Muscle layer of colon (tissue), 2 donors: ENCODE results near the gene CCDC12.

Experiments used
- H3K27ac ChIP-seq: one replicate; pipeline ENCODE4 v1.7.0; 2013; ENCODE audit warnings: low read depth, mild to moderate bottlenecking, low read length, moderate library complexity
- H3K27me3 ChIP-seq, 2 donors: one replicate each; pipeline ENCODE4 v1.7.0; 2013; ENCODE audit warnings: low read length in 2 of 2, mild to moderate bottlenecking in 2 of 2; ENCODE audit not compliant: insufficient read depth in 2 of 2, control insufficient read depth in 1 of 2
- H3K36me3 ChIP-seq: one replicate; pipeline ENCODE4 v1.7.0; 2013; ENCODE audit warnings: mild to moderate bottlenecking, low read length; ENCODE audit not compliant: insufficient read depth
- H3K4me1 ChIP-seq: one replicate; pipeline ENCODE4 v1.7.0; 2013; ENCODE audit warnings: mild to moderate bottlenecking, low read length; ENCODE audit not compliant: insufficient read depth
- H3K4me3 ChIP-seq, 2 donors: one replicate each; pipeline ENCODE4 v1.7.0; 2013; ENCODE audit warnings: low read length in 2 of 2, low read depth in 1 of 2, mild to moderate bottlenecking in 1 of 2, moderate library complexity in 1 of 2
- H3K9ac ChIP-seq: one replicate; pipeline ENCODE4 v1.7.0; 2013; ENCODE audit warnings: low read length
- H3K9me3 ChIP-seq: one replicate; pipeline ENCODE4 v1.7.0; 2013; ENCODE audit warnings: mild to moderate bottlenecking, low read length
- donor health status: abdominal sarcoma.
- donor health status: Adenocarcinoma of cecum.

The CCDC12 gene

GRCh38 chr3:47006145-47006651 is 29.7 kb upstream of the CCDC12 start:
- Histone ChIP-seq H3K36me3 (peaks cover 22% of the 10 kb centered on the region), H3K9ac (no peak overlapping the region), H3K9me3 (no peaks in the 10 kb centered on the region), H3K4me1 (no peaks in the 10 kb centered on the region), H3K4me3 (no peak overlapping the region), H3K27ac (no peak overlapping the region), H3K27me3 (no peaks in the 10 kb centered on the region)

DNA sequence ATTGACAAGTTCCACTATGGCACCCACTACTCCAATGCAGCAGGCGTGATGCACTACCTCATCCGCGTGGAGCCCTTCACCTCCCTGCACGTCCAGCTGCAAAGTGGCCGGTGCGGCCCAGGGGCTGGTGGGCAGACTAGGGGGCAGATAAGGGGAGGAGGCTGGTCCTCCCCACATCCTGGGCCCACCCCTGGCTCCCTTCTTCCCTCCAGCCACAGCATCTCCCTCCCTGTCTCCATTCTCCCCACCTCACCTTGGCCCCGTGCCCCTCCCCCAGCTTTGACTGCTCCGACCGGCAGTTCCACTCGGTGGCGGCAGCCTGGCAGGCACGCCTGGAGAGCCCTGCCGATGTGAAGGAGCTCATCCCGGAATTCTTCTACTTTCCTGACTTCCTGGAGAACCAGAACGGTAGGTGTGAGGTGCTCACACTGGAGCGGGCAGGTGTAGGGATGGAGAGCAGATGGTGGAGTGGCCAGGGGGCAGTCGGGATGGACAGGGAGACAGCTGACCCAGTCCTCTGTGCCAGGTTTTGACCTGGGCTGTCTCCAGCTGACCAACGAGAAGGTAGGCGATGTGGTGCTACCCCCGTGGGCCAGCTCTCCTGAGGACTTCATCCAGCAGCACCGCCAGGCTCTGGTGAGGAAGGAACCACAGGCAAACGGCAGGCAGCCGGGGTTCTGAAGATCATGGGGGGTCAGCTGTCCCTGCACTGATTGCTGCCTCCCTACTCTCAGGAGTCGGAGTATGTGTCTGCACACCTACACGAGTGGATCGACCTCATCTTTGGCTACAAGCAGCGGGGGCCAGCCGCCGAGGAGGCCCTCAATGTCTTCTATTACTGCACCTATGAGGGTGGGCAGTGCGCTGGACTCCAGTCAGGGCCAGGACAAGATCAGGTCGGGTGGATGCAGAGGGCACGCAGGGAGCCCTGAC is 28.9 kb upstream of the CCDC12 start:
- no peaks in the 10 kb centered on the region for H3K9me3 ChIP-seq
- no peaks in the 10 kb centered on the region for H3K4me1 ChIP-seq
- no peak overlapping the region for H3K27ac ChIP-seq
- no peaks in the 10 kb centered on the region for H3K27me3 ChIP-seq
- H3K9ac ChIP-seq = no peak overlapping the region
- H3K4me3 ChIP-seq = no peak overlapping the region
- H3K36me3 ChIP-seq = peaks cover 25% of the 10 kb centered on the region

- Histone ChIP-seq H3K27me3 (no peaks in the 10 kb centered on the region), H3K9ac (no peak overlapping the region), H3K9me3 (no peaks in the 10 kb centered on the region), H3K27ac (no peak overlapping the region), H3K36me3 (peaks cover 31% of the 10 kb centered on the region), H3K4me3 (no peak overlapping the region), H3K4me1 (no peaks in the 10 kb centered on the region)
Observed at GRCh38 chr3:47004369-47005211, 28.0 kb upstream of the CCDC12 start.

DNA sequence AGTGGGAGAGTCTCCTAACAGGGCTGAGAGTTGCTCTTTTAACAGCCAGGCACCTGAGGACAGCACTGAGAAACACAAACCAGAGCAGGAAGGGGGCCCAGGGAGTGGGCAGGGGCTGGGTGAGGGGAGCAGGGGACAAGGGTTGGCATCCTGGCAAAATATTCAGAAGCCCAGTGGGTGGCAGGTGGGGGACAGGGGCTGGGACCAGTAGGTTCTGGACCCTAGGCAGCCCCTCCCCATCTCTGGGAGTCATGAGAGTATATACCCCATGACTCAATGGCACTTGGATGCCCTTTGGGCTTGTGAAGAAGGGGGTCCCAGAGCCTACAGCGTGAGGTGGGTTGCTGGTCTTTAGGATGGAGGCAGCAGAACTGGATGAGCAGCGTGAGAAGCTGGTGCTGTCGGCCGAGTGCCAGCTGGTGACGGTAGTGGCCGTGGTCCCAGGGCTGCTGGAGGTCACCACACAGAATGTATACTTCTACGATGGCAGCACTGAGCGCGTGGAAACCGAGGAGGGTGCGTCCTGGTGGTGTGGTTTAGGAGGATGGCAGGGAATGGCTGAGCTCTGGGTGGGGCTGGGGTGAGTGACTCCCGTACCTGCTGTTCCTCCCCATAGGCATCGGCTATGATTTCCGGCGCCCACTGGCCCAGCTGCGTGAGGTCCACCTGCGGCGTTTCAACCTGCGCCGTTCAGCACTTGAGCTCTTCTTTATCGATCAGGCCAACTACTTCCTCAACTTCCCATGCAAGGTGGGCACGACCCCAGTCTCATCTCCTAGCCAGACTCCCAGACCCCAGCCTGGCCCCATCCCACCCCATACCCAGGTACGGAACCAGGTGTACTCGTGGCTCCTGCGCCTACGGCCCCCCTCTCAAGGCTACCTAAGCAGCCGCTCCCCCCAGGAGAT is 27.2 kb upstream of the CCDC12 start:
- Histone ChIP-seq H3K27me3 (no peaks in the 10 kb centered on the region), H3K4me1 (no peaks in the 10 kb centered on the region), H3K9ac (no peak overlapping the region), H3K36me3 (peaks cover 31% of the 10 kb centered on the region), H3K27ac (no peak overlapping the region), H3K9me3 (no peaks in the 10 kb centered on the region), H3K4me3 (no peak overlapping the region)

- peaks cover 31% of the 10 kb centered on the region for H3K36me3 ChIP-seq
Observed at GRCh38 chr3:47003056-47003410, 26.5 kb upstream of the CCDC12 start.

GRCh38 chr3:47002171-47003055 is 25.9 kb upstream of the CCDC12 start:
- no peak overlapping the region for H3K4me3 ChIP-seq
- no peak overlapping the region for H3K27ac ChIP-seq
- no peaks in the 10 kb centered on the region for H3K27me3 ChIP-seq
- H3K36me3 ChIP-seq = peaks cover 31% of the 10 kb centered on the region
- no peak overlapping the region for H3K9ac ChIP-seq
- H3K9me3 ChIP-seq = no peaks in the 10 kb centered on the region
- no peaks in the 10 kb centered on the region for H3K4me1 ChIP-seq

More at GRCh38 chr3:47003056-47003410, 26.5 kb upstream of the CCDC12 start:
- Histone ChIP-seq H3K9ac (no peak overlapping the region), H3K27ac (no peak overlapping the region), H3K27me3 (no peaks in the 10 kb centered on the region), H3K4me3 (no peak overlapping the region), H3K4me1 (no peaks in the 10 kb centered on the region), H3K9me3 (no peaks in the 10 kb centered on the region)

DNA sequence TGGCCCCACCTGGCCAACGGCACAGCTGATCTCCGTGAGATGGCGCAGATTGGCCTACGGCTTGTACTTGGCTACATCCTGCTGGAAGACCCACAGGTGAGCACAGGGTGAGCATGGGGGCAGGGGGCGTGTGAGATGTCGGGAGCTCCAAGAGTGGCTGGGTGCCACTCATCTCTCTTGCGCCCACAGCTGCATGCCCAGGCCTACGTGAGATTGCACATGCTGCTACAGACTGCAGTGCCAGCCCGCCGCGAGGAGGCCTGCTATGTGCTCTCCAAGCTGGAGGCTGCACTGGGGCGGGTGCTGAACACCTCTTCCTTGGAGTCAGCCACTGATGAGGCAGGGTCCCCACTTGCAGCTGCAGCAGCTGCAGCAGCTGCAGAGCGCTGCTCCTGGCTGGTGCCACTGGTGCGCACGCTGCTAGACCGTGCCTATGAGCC is 25.2 kb upstream of the CCDC12 start:
- Histone ChIP-seq H3K36me3 (peaks cover 31% of the 10 kb centered on the region), H3K9me3 (no peaks in the 10 kb centered on the region), H3K9ac (no peak overlapping the region), H3K4me1 (no peaks in the 10 kb centered on the region), H3K27ac (no peak overlapping the region), H3K27me3 (no peaks in the 10 kb centered on the region), H3K4me3 (no peak overlapping the region)

GRCh38 chr3:47000922-47001730 is 24.6 kb upstream of the CCDC12 start:
- H3K4me1 ChIP-seq = no peaks in the 10 kb centered on the region
- H3K36me3 ChIP-seq = peaks cover 31% of the 10 kb centered on the region
- no peak overlapping the region for H3K9ac ChIP-seq
- no peaks in the 10 kb centered on the region for H3K9me3 ChIP-seq
- no peaks in the 10 kb centered on the region for H3K27me3 ChIP-seq
- no peak overlapping the region for H3K27ac ChIP-seq
- no peak overlapping the region for H3K4me3 ChIP-seq

DNA sequence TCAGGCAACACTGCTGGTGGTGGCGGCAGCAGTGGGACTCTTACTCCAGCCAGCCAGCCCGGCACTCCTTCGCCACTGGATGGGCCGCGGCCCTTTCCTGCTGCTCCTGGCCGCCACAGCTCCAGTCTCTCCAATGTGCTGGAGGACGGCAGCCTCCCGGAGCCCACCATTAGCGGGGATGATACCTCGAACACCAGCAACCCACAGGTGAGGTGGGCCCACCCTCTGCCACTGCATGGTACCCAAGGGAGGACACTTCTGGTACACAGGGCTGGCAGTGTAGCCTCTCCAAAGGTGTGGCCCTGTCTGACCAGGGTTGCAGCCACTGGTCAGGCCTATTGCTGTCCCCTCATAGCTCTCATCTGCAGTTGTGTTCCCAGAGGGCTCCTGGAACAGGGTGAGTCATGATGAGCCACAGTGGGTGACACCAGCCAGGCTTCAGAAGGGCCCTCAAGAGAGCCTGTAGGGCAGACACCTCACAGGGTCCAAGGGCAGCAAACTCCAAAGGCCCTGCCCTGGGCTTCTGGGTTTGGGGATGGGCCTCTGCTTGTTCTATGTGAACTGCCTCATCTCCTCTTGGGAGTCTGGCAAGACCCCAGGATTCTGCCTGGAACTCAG is 23.8 kb upstream of the CCDC12 start:
- Histone ChIP-seq H3K27me3 (no peaks in the 10 kb centered on the region), H3K36me3 (peaks cover 31% of the 10 kb centered on the region), H3K27ac (no peak overlapping the region), H3K9me3 (no peaks in the 10 kb centered on the region), H3K4me3 (no peak overlapping the region), H3K9ac (no peak overlapping the region), H3K4me1 (no peaks in the 10 kb centered on the region)
